CD4-positive, alpha-beta T cell treated with Interferon alpha-2 for 1 hour (primary cell): ENCODE measurements around the gene TBC1D17.
"Not testable (repeated sequence)": the region's sequence is repeated elsewhere in the genome, so short reads cannot be mapped to it uniquely, and the experiment has no call there.

ENCODE experiments used
- DNase-seq, 2 donors: peaks; one replicate each; pipeline ENCODE4 v3.0.0-alpha.2; 2020 to 2022

TBC1D17 gene

GRCh38 chr19:49924004-49924880 lies 46.7 kb downstream of the TBC1D17 start:
- no peak for DNase-seq

- not testable (repeated sequence) for DNase-seq
Observed at GRCh38 chr19:49924881-49925210, 47.3 kb downstream of the TBC1D17 start.

GRCh38 chr19:49925486-49925885 lies 48.0 kb downstream of the TBC1D17 start:
- DNase-seq = no peak

DNA sequence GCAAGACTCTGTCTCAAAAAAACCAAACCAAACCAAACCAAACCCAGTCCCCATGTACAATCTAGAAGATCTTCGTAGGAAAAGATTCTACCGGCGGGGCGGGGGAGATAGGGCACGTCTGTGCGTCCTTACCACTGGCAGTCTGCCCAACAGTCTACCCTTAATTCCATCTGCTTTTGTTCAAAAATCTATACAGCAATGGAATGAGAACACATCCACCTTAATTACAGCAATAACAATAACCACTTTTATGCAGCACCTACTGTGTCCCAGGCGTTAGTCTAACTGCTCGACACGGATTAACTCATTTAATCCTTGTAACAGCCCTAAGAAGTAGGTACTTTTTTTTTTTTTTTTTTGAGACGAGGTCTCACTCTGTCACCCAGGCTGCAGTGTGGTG lies 49.0 kb downstream of the TBC1D17 start:
- DNase-seq = no peak

DNA sequence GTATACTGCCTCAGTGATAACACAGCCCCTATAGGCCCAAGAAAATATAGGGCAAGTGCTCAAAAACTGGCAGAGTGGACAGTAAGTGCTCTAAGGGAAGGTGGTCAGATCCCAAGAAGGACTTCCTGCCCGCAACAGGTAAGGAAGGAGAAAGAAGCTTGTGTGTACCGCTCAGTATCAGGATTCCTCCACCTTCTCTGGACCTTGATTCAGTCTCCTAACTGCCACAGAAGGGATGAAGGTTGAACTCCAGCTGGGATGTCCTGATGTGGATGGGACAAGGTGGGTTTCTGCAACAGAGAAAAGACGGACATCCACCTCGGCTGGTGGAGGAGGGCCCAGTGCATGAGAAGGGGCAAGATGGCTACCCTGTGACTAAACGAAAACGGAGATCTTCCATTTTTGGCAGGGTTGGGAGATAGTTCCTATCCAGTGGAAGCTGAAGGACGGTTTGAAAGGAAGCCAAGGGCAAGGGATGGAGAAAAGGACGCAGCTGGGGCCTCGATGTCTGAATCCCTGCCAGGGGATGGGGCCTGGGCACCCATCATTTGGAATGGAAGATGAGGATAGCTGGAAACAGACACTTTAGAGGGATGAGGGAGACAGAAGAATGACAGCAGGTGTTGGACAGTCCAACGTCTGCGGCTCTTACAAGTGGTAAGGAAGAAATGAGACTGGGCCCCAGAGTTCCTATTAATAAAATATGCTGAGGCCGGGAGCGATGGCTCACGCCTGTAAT lies 50.2 kb downstream of the TBC1D17 start:
- DNase-seq = no peak

GRCh38 chr19:49929121-49929610 lies 51.7 kb downstream of the TBC1D17 start, which contains the start of the genes ATF5 and NUP62:
Gene ATF5 (plus strand): TSS chr19:49929205. CDS start chr19:49930851, 1,646 bp downstream.
Gene NUP62 (minus strand): TSS chr19:49929504. CDS start chr19:49909807, 19,697 bp downstream.
- peak; percentile 88 to 91 for DNase-seq

- peak; percentile 97 for DNase-seq
Observed at GRCh38 chr19:49929611-49930482, 52.3 kb downstream of the TBC1D17 start.

- peak; percentile 36 to 47 for DNase-seq
Observed at GRCh38 chr19:49930483-49931011, 53.0 kb downstream of the TBC1D17 start.

- no peak for DNase-seq
Observed at GRCh38 chr19:49931293-49932040, 54.0 kb downstream of the TBC1D17 start.

- DNase-seq = no peak
Observed at GRCh38 chr19:49932041-49932451, 54.5 kb downstream of the TBC1D17 start.

DNA sequence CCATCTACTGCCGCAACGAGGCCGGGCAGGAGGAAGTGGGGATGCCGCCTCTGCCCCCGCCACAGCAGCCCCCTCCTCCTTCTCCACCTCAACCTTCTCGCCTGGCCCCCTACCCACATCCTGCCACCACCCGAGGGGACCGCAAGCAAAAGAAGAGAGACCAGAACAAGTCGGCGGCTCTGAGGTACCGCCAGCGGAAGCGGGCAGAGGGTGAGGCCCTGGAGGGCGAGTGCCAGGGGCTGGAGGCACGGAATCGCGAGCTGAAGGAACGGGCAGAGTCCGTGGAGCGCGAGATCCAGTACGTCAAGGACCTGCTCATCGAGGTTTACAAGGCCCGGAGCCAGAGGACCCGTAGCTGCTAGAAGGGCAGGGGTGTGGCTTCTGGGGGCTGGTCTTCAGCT lies 55.2 kb downstream of the TBC1D17 start:
- peak; percentile 33 to 64 for DNase-seq

- DNase-seq = no peak
Observed at GRCh38 chr19:49933643-49934042, 56.1 kb downstream of the TBC1D17 start.

DNA sequence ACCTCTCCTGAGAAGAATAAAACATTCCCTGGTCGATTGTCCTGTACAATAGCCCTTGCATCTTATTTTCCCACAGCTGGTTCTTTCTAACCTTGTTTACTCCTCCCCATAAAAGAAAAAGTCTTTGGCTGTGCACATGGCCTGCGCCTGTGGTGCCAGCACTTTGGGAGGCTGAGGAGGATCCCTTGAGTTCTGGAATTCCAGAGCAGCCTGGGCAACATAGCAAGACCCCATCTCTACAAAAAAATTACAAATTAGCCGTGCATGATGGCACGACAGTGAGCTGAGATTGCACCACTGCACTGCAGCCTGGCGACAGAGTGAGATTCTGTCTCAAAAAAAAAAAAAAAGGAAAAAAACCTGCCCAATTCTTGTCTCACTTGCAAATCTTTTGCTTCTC lies 59.0 kb downstream of the TBC1D17 start:
- DNase-seq = no peak

- peak; percentile 75 to 79 for DNase-seq
Observed at GRCh38 chr19:49937750-49938381, 60.4 kb downstream of the TBC1D17 start.
